Trophoblast cell (in vitro differentiated cells and primary cell): Measurements from ENCODE around the gene ANKRD33.
A peak's percentile ranks its signal among the peaks of the same experiment; 100 is the strongest.

Source experiments
- DNase-seq, 2 donors: peaks; one replicate each; pipeline ENCODE4 v3.0.0-alpha.2; 2016
- H2AFZ ChIP-seq: 2 replicates; pipeline ENCODE4 v1.6.1; 2013; ENCODE audit warnings: low read length, moderate library complexity, mild to moderate bottlenecking; ENCODE audit not compliant: insufficient read depth, poor library complexity
- H2AK5ac ChIP-seq: 2 replicates; pipeline ENCODE4 v1.6.1; 2013; ENCODE audit warnings: mild to moderate bottlenecking, low read length
- H2BK120ac ChIP-seq: 2 replicates; pipeline ENCODE4 v1.6.1; 2013; ENCODE audit warnings: low read length, mild to moderate bottlenecking, moderate library complexity; ENCODE audit not compliant: insufficient read depth, poor library complexity
- H2BK12ac ChIP-seq: 2 replicates; pipeline ENCODE4 v1.6.1; 2013; ENCODE audit warnings: mild to moderate bottlenecking, low read length, moderate library complexity
- H2BK5ac ChIP-seq: 2 replicates; pipeline ENCODE4 v1.6.1; 2013; ENCODE audit warnings: low read length, low read depth, moderate library complexity, mild to moderate bottlenecking; ENCODE audit not compliant: poor library complexity
- H3K14ac ChIP-seq: 2 replicates; pipeline ENCODE4 v1.6.1; 2013; ENCODE audit warnings: mild to moderate bottlenecking, low read length
- H3K18ac ChIP-seq: 2 replicates; pipeline ENCODE4 v1.6.1; 2013; ENCODE audit warnings: mild to moderate bottlenecking, low read length
- H3K23ac ChIP-seq: 2 replicates; pipeline ENCODE4 v1.6.1; 2013; ENCODE audit warnings: low read length
- H3K27ac ChIP-seq: 2 replicates; pipeline ENCODE4 v1.5.1; 2013; ENCODE audit warnings: low read depth, mild to moderate bottlenecking, inconsistent platforms, low read length, moderate library complexity
- H3K27me3 ChIP-seq: 2 replicates; pipeline ENCODE4 v1.6.1; 2013; ENCODE audit warnings: inconsistent platforms, mild to moderate bottlenecking, low read length, moderate library complexity; ENCODE audit not compliant: insufficient read depth
- H3K36me3 ChIP-seq, 2 experiments: 1 replicate in 1 of 2; 2 replicates in 1 of 2; pipeline ENCODE4 v1.6.1; 2013; ENCODE audit warnings: low read length in 2 of 2, mild to moderate bottlenecking in 2 of 2, moderate library complexity in 1 of 2; ENCODE audit not compliant: insufficient read depth in 2 of 2, control insufficient read depth in 1 of 2
- H3K4ac ChIP-seq: 2 replicates; pipeline ENCODE4 v1.6.1; 2013; ENCODE audit warnings: low read depth, mild to moderate bottlenecking, low read length, moderate library complexity
- H3K4me1 ChIP-seq, 2 experiments: 1 replicate in 1 of 2; 2 replicates in 1 of 2; pipeline ENCODE4 v1.6.1; 2013; ENCODE audit warnings: low read length in 2 of 2, mild to moderate bottlenecking in 2 of 2, moderate library complexity in 1 of 2; ENCODE audit not compliant: insufficient read depth in 2 of 2, control insufficient read depth in 1 of 2
- H3K4me2 ChIP-seq: 2 replicates; pipeline ENCODE4 v1.6.1; 2013; ENCODE audit warnings: inconsistent platforms, mild to moderate bottlenecking, low read length, moderate library complexity
- H3K4me3 ChIP-seq: 2 replicates; pipeline ENCODE4 v1.5.1; 2013; ENCODE audit warnings: mild to moderate bottlenecking, low read depth, low read length, inconsistent platforms
- H3K79me1 ChIP-seq: one replicate; pipeline ENCODE4 v1.6.1; 2013; ENCODE audit warnings: low read length
- H3K79me2 ChIP-seq: 2 replicates; pipeline ENCODE4 v1.6.1; 2013; ENCODE audit warnings: low read length, mild to moderate bottlenecking; ENCODE audit not compliant: control insufficient read depth, insufficient read depth, poor library complexity
- H3K9ac ChIP-seq: 2 replicates; pipeline ENCODE4 v1.6.1; 2013; ENCODE audit warnings: mild to moderate bottlenecking, low read length
- H3K9me3 ChIP-seq: 2 replicates; pipeline ENCODE4 v1.6.1; 2013; ENCODE audit warnings: low read depth, mild to moderate bottlenecking, control low read depth, inconsistent platforms, low read length; ENCODE audit not compliant: insufficient read depth
- H4K12ac ChIP-seq: 2 replicates; pipeline ENCODE4 v1.6.1; 2013; ENCODE audit warnings: low read depth, mild to moderate bottlenecking, low read length, moderate library complexity
- H4K8ac ChIP-seq: 2 replicates; pipeline ENCODE4 v1.6.1; 2013; ENCODE audit warnings: low read depth, mild to moderate bottlenecking, low read length, moderate library complexity
- H4K91ac ChIP-seq: one replicate; pipeline ENCODE4 v1.6.1; 2013; ENCODE audit warnings: low read depth, mild to moderate bottlenecking, low read length, moderate library complexity
- WGBS: extraction: QIAGEN DNeasy Blood & Tissue Kit; methylation state at CpG from one replicate; pipeline ENCODE4 v1.1.7; 2013; ENCODE audit warnings: missing lambda C conversion rate; ENCODE audit not compliant: insufficient read length, insufficient coverage; ENCODE audit errors: extremely low coverage; 5-methylcytosine and 5-hydroxymethylcytosine counted together

ANKRD33 gene

DNA sequence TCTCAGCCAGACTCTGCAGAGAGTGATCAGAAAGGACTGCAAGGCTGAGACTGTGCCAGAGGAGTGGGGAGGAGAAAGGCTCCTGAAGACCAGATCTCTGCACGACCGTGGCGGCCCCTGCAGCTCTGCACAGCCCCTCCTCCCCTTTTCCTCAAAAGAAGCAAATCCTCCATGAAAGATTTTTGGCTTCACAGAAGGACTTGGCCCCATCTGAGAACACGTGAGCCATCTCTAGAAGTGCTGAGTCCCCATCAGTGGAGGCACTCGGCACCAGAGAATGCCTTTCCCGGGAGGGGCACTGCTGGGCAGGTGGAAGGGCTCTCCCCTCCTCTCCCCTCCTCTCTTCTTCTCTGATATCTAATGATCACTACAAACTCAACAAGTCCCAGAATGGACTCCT lies 46.2 kb upstream of the ANKRD33 start:
- H3K36me3 ChIP-seq = peaks cover 26 to 33% of the 10 kb centered on the region in 2 experiments
- WGBS = no CpG with 5 or more reads among the region's 6 CpGs
- H2AFZ ChIP-seq = no peak overlapping the region
- H2BK120ac ChIP-seq = no peak overlapping the region
- H2BK5ac ChIP-seq = no peak overlapping the region
- H3K4me1 ChIP-seq = peaks cover 51 to 61% of the 10 kb centered on the region in 2 experiments
- H2BK12ac ChIP-seq = no peak overlapping the region
- no peak overlapping the region for H3K4me3 ChIP-seq
- peaks cover 40% of the 10 kb centered on the region for H3K79me2 ChIP-seq
- no peak overlapping the region for H3K18ac ChIP-seq
- DNase-seq = no peak
- H3K9ac ChIP-seq = no peak overlapping the region
- H3K27ac ChIP-seq = no peak overlapping the region
- H3K23ac ChIP-seq = no peak overlapping the region
- no peak overlapping the region for H3K4me2 ChIP-seq
- peaks cover 7% of the 10 kb centered on the region for H3K79me1 ChIP-seq
- H4K8ac ChIP-seq = no peak overlapping the region
- peaks cover under 1% of the 10 kb centered on the region for H3K9me3 ChIP-seq
- H4K91ac ChIP-seq = no peak overlapping the region
- H3K4ac ChIP-seq = peak overlapping the region; percentile 30
- H3K27me3 ChIP-seq = no peaks in the 10 kb centered on the region
- no peak overlapping the region for H4K12ac ChIP-seq
- no peak overlapping the region for H3K14ac ChIP-seq
- no peak overlapping the region for H2AK5ac ChIP-seq

- H2AK5ac ChIP-seq = no peak overlapping the region
- no peaks in the 10 kb centered on the region for H3K27me3 ChIP-seq
- no peak overlapping the region for H3K4me2 ChIP-seq
- H3K18ac ChIP-seq = no peak overlapping the region
- no peak overlapping the region for H3K4me3 ChIP-seq
- no peak overlapping the region for H3K27ac ChIP-seq
- H3K79me1 ChIP-seq = peaks cover 23% of the 10 kb centered on the region
- H3K9ac ChIP-seq = no peak overlapping the region
- peak overlapping the region; percentile 90 for H3K4ac ChIP-seq
- H2AFZ ChIP-seq = no peak overlapping the region
- no peaks in the 10 kb centered on the region for H3K9me3 ChIP-seq
- peaks cover 36 to 42% of the 10 kb centered on the region in 2 experiments for H3K4me1 ChIP-seq
- no peak for DNase-seq
- no peak overlapping the region for H4K91ac ChIP-seq
- H3K36me3 ChIP-seq = peaks cover 21 to 28% of the 10 kb centered on the region in 2 experiments
- no peak overlapping the region for H4K12ac ChIP-seq
- no peak overlapping the region for H3K14ac ChIP-seq
- H3K79me2 ChIP-seq = peaks cover 55% of the 10 kb centered on the region
- H2BK12ac ChIP-seq = no peak overlapping the region
- H2BK120ac ChIP-seq = no peak overlapping the region
- H3K23ac ChIP-seq = no peak overlapping the region
- no peak overlapping the region for H4K8ac ChIP-seq
- no peak overlapping the region for H2BK5ac ChIP-seq
- no CpG with 5 or more reads among the region's 4 CpGs for WGBS
Measured at GRCh38 chr12:51844854-51845253, 43.0 kb upstream of the ANKRD33 start.

DNA sequence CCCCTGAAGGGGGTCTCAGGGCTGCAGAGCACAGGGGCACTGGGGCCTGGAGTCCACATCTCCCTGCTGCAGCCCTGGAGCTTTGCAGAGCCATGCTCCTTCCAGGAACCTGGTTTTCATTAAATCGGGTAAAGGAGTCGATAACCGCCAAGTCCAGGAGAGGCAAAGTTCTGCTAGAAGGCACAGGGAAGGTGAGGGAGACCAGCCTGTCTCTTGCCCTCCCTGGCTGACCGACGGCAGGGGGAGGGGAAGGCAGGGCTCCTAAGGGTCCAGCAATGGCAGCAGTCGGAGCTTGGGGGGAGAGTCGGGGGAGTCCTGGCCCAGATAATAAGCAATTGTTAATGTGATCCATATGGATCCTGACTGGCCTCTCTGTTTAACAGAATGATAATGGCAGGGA lies 42.4 kb upstream of the ANKRD33 start:
- DNase-seq = no peak
- H3K27me3 ChIP-seq = no peaks in the 10 kb centered on the region
- H3K27ac ChIP-seq = no peak overlapping the region
- H4K12ac ChIP-seq = no peak overlapping the region
- H3K79me2 ChIP-seq = peaks cover 55% of the 10 kb centered on the region
- no CpG with 5 or more reads among the region's 7 CpGs for WGBS
- no peak overlapping the region for H2BK5ac ChIP-seq
- no peaks in the 10 kb centered on the region for H3K9me3 ChIP-seq
- no peak overlapping the region for H2BK12ac ChIP-seq
- no peak overlapping the region for H3K18ac ChIP-seq
- peaks cover 23% of the 10 kb centered on the region for H3K79me1 ChIP-seq
- H4K91ac ChIP-seq = no peak overlapping the region
- no peak overlapping the region for H2BK120ac ChIP-seq
- no peak overlapping the region for H2AK5ac ChIP-seq
- no peak overlapping the region for H3K4me2 ChIP-seq
- H3K36me3 ChIP-seq = peaks cover 18 to 24% of the 10 kb centered on the region in 2 experiments
- peak overlapping the region; percentile 41 for H3K4ac ChIP-seq
- no peak overlapping the region for H4K8ac ChIP-seq
- peak overlapping the region; percentile 24 for H3K23ac ChIP-seq
- H3K14ac ChIP-seq = no peak overlapping the region
- no peak overlapping the region for H3K4me3 ChIP-seq
- no peak overlapping the region for H2AFZ ChIP-seq
- H3K9ac ChIP-seq = no peak overlapping the region
- H3K4me1 ChIP-seq = peaks cover 33 to 40% of the 10 kb centered on the region in 2 experiments

DNA sequence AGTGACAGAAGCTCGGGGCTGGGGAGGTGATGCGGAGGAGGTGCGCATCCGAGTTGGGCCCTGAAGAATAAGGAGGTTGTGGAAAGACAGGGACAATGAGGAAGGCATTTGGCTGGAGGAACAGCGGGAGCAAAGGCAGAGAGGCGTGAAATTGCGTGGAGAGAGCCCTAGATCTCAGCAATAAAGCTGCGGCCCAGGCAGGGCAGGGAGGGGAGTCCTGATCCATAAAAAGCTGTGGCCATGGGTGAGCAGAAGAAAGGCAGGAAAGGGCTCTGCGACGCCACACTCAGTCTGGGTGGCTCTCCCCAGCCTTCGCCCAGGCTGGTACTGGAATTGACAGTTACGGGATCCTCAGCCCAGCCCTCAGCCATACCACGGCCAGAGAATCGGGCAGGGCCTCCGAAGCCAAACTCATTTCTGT lies 41.6 kb upstream of the ANKRD33 start:
- Histone ChIP-seq H3K23ac (no peak overlapping the region), H4K12ac (no peak overlapping the region), H2BK120ac (no peak overlapping the region), H3K79me1 (peaks cover 17% of the 10 kb centered on the region), H2AK5ac (no peak overlapping the region), H3K4ac (peak overlapping the region; percentile 41), H3K79me2 (peaks cover 49% of the 10 kb centered on the region), H3K27me3 (no peaks in the 10 kb centered on the region), H3K4me2 (peak overlapping the region; percentile 50), H4K91ac (no peak overlapping the region), H2AFZ (no peak overlapping the region), H3K36me3 (peaks cover 18 to 24% of the 10 kb centered on the region in 2 experiments), H3K14ac (no peak overlapping the region), H3K4me3 (peak overlapping the region; percentile 10), H3K4me1 (peaks cover 27 to 32% of the 10 kb centered on the region in 2 experiments), H4K8ac (no peak overlapping the region), H2BK5ac (no peak overlapping the region), H2BK12ac (no peak overlapping the region), H3K9me3 (no peaks in the 10 kb centered on the region), H3K18ac (no peak overlapping the region), H3K27ac (no peak overlapping the region), H3K9ac (no peak overlapping the region)
- DNase-seq = no peak
- no CpG with 5 or more reads among the region's 15 CpGs for WGBS
